NOMO-1 treated with DMSO at 0.1 percent for 48 hours (cell line): Measurements from ENCODE around the gene RABGAP1L.

Experiments
- DNase-seq: peaks from one replicate; lab custom pipeline; 2025; ENCODE audit not compliant: unreplicated experiment; lab: John Stamatoyannopoulos, UW

Gene RABGAP1L

DNA sequence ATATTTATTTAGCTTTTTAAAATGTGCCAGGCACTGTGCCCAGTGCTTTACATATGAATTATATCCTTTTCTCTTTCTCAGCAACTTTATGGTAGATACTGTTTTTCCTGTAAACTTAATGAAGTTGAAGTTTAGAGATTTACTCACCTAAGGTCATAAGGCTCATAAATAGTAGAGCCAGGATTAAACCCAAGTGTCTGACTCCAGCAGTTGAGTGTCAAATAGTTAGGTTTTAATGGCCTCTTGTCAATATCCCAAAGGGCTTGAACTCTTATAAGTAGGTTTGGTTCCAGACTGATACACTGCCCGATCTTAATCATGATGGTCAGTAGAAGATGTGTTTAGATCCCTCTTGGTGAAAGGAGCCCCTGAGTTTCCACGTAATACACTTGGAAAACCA, 37.8 kb downstream of the RABGAP1L start:
- DNase-seq, result no peak

DNA sequence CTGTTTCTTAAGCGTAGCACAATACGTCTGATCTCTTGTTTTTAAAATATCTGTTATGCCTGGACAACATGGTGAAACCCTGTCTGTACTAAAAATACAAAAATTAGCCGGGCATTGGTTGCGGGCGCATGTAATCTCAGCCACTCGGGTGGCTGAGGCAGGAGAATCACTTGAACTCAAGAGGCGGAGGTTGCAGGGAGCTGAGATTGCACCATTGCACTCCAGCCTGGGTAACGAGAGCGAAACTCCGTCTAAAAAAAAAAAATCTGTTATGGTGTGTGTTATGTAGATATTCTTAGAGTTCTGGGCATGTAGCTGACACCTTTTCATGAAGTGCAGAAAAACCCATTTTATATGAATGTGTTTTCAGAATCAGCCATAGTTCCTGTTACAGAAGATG, 38.2 kb downstream of the RABGAP1L start:
- DNase-seq, result no peak

DNA sequence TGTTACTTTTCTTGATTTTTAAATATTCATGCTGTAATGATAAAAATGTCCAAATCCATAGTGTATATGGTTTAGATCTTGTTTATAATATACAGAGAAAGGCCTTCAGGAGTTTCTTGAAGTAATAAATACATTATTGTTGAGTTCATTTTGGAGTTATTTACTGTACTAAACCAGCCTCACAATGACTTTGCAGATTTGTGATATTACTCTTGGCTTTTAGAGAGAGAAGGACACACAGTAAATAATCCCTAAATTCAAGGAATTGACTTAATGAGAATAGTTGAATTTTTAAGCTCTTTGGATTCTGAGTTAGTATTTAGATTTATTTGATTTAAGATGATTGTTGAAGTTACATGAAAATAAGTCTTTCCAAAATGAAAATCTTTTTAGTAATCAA, 38.9 kb downstream of the RABGAP1L start:
- DNase-seq, result no peak

DNA sequence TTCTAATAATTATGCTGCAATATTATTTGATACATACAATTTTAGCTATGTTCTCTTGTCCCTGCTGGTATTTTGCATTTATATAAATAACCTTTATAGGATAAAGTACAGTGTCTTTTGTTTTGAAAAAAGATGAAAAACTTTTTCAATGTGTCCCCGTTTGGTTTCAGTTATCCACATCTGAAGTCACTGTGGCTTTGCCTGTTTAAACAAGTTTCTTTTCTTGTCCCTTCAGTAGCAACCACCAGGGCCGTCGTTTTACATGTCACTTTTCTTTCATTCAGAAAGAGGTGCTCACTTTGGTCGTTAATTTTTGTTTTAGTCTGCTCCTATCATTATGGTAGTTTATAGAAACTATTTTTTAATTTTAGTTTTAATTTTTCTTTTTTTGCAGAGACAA, 41.4 kb downstream of the RABGAP1L start:
- DNase-seq, result no peak

DNA sequence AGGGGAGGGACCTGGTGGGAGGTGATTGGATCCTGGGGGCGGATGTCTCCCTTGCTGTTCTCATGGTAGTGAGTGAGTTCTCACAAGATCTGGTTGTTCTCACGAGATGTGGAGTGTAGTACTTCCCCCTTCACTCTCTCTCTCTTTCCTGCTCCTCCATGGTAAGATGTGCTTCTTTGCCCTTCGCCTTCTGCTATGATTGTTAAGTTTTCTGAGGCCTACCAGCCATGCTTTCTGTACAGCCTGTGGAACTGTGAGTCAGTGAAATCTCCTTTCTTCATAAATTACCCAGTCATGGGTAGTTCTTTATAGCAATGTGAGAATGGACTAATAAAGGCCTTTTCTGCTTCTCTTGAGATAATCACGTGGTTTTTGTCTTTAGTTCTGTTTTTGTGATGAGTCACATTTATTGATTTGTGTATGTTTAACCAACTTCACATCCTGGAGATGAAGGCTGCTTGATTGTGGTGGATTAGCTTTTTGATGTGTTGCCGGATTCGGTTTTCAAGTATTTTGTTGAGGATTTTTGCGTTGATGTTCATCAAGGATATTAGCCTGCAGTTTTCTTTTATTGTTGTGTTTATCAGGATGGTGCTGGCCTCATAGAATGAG, 45.5 kb downstream of the RABGAP1L start:
- DNase-seq, result peak; percentile 71

DNA sequence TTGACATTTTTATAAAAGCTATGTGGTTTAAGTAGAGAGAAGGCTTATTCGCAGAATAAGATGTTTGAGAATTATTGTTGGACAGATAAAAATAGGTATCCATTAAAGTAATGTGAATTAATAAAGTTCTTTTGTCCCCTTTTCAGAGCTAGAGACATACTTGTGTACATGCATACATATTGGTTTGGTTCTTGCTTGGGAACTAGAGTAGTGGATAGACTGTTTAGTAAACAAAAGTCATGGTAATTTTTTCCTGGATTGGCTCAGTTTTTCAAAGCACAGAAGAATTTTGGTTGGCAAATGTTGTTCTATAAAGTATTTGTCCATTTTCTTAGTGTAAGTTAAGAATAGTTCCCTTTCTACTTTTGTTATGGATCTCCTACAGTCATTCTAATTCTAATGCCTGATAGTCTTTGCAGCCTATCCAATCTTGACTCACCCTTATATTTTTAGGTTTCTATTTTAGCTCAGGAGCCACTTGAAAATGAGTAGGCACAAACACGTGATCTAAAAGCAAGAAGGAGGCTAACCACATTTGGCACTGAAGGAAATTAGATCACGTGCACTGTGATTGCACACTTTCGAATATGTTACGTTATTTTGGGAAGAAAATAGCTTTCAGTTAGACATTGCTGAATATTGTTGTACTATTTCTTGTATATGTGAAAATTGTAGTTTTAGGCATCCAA, 47.0 kb downstream of the RABGAP1L start:
- DNase-seq, result peak; percentile 81

DNA sequence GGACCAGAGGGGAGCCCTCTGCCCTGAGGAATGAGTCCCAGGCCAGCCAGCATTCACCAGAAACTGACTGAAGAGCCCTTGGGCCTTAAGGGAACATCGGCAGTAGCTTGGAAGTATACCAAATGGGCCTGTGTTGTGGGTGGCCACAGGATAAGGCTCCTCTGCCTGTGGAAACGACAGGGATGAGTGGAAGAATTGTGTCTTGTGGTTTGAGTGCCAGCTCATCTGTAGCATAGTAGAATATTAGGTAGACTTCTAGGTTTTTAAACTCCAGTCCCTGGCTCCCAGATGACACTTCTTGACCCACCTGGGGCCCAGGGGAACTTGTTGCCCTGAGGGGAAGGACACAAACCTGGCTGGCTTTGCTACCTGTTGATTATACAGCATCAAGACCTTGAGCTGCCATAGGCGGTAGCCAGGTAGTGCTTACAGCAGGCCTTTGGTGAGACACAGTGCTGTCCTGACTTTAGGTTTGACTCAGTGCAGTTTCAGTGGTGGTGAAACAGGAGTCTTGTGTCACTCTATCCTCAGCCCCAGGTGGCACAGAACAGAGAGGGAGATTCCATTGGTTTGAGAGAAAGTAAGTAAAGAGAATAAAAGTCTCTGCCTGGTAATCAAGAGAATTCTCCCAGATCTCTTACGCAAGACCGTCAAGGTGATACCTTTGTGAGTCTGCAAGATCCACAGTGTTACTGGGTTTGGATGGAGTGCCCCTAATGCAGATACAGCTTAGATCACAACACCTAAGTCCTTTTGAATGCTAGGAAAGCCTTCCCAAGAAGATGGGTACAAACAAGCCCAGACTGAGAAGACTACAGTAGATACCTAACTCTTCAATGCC, 50.2 kb downstream of the RABGAP1L start:
- no peak for DNase-seq

DNA sequence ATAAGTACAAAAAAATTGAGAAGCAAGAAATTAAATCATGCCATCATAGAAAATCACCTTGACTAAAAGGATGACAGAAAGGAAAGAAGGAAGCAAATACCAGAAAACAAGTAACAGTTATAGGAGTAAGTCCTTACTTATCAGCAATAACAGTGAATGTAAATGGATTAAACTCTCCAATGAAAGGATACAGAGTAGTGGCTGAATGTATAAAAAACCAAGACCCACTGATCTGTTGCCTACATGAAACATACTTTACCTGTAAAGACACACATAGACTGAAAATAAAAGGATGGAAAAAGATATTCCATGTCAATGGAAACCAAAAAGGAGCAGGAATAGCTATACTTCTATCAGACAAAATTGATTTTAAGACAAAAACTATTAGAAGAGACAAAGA, 52.2 kb downstream of the RABGAP1L start:
- DNase-seq, result no peak

DNA sequence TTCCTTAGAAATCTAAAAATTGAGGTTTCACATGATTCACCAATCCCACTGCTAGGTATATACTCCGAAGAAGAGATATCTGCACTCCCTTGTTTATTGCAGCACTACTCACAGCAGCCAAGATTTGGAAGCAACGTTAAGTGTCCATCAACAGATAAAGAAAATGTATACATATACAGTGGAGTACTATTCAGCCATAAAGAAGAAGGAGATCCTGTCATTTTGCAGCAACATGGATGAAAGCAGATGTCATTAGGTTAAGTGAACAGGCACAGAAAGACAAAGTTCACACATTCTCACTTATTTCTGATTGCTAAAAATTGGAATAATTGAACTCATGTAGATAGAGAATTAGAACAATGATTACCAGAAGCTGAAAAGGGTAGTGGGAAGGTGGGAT, 56.4 kb downstream of the RABGAP1L start:
- DNase-seq, result no peak

DNA sequence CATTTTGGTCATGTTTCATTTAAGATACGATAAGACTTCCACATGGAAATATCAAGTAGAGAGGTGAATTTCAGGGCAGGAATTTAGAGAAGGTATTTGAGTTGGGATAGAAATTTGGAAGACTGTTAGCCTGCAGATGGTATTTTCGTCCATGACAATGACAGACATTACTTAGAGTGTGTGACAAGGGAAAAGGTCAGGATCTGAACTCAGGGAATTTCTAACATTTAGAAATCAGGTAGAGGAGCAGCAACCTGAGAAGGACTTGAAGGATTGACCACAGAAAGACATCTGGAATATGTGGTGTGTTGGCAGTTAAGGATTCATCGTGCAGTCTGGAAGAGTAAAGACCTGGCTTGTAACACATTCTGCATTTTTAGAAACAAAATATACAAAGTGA, 57.9 kb downstream of the RABGAP1L start:
- no peak for DNase-seq

DNA sequence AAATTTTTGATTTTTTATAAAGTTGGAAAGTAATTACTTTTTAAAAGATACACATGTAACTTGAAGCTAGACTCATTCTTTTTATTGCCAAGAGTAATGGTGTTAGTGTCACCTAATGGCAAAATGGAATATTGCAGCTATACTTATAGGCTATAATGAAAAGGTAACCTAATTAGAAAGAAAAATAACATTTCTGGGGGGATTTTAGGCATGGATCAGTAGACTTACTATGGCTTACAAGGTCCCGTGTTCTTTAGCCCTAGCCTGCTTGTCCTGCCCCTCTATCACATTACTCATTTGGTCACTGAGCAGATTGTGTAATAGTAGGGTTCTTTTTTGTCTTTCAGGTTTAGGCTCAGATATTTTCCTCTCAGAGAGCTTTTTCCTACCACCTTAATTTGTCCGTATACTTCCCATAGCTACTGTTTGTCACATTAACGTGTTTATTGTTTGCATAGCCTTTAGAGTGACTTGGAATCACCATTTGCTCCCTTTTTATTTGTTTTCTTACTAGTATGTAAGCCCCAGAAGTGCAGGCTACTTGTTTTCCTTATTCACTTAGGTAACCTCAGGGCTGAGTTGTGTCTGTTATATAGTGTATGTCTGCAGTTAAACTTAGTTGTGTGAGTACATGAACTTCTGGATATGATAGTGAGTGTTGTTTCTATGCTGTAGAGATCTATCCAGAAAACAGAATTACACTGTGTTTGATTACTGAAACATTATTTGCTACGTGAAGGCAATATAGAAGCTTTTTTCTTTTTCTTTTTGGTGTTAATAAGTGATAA, 58.7 kb downstream of the RABGAP1L start:
- peak; percentile 19 for DNase-seq

DNA sequence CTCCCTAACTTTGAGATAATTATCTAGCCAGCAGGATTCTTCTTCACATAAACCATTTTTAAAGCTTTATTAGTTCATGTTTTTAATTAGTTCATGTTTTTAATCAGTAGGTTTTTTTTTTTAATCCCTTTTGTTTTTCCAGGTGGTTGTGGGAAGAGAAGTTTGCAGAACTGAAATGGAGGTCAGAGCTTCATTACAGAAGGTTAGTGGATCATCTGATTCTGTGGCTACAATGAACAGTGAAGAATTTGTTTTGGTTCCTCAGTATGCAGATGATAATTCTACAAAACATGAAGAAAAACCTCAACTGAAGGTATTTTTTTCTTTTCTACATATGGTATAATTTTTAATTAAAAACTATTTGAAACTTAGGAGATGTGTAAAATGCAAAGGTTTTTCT, 59.7 kb downstream of the RABGAP1L start:
- DNase-seq, result no peak

DNA sequence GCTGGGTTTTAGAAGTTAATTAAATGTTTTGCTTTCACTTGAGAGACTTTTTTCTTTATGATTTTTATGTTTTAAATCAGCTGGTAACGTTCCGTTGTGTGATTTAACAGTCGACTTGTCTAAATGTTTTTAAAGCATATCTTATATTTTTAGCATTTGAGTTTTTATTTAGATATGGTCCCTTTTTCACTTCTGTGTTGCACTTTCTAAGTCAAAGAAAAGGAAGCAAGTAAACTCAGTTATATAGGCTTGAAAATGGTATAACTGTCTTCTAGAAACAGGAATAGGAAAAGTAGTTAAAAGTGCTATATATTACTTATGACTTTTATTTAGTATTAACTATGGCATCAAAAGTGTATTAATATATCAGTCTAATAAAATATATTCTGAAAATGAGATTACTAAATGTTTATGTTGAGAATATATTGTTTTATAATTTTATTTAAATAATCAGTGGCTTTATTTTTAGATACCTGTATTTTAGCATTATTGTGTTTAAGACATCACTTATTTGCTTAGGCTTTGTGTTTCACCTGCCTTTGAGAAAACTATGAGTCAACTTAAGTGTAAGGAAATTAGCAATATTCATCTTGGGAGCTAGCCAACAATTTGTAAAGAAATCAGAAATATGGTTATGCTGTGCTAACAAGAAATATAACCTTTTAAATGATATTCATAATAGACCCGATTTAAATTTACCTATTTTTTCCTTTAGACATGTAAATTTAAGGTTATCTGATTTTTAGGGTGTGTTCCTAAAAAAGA, 60.5 kb downstream of the RABGAP1L start:
- DNase-seq, result no peak

DNA sequence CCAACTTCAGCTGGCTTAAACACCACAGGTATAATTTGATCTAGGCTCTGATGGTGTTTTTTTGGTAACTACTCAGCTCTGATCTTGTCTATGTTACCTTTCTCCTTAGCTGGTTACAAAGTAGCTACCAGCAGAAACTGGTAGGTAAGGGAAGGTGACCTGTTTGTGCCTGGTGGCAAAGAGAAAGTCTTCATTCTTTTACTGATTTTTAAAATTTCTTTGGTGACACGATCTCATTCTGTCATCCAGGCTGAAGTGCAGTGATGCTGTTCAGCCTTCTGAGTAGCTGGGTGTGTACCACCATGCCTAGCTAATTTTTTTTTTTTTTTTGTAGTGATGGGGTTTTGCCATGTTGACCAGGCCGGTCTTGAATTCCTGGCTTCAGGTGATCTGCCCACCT, 62.4 kb downstream of the RABGAP1L start:
- no peak for DNase-seq

DNA sequence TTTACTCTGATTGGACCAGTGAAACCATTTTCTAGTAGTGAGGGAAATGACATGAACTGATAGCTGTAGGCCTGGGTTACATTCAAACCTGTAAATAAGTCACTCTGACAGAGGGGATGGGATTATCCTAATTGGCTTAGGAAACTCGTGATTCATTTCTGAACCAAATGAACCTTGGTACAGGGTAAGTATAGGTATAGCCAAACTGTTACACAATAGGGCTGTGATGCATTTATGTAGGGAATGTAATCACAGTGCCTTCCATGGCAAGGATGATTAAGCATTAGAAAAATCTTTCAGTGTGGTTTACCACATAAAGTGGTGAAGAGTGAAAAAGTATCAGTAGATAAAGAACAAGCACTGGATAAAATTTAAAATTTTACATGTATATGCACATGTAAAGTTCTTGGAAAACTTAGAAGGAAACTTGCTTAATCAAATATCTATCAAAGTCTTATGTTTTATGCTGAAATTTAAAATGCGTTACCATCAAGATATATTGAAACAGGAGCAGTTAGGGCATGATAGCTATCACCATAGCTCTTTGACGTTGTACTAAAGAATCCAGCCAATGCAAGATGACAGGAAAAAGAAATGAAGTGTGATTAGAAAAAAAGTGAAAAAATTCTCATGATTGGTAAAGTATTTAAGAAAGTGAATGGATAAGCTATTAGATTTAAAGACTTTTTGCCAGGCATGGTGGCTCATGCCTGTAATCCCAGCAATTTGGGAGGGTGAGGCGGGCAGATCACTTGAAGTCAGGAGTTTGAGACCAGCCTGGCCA, 63.0 kb downstream of the RABGAP1L start:
- DNase-seq, result no peak

DNA sequence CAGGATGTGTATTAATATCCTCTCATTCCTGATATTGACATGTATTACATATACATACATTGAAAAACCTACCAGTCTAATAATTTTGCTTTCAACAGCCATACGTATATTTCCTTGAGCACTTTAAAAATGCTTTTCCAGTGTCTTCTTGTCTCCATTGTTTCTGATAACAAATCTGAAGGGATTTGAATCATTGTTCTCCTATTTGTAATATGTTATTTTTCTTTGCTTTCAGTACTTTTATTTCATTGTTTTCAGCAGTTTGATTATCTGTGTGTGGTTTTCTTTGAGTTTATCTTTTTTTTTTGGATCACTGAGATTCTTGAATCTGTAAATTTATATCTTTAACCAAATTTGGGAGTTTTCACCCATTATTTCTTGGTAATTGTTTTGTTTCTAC, 65.3 kb downstream of the RABGAP1L start:
- no peak for DNase-seq

DNA sequence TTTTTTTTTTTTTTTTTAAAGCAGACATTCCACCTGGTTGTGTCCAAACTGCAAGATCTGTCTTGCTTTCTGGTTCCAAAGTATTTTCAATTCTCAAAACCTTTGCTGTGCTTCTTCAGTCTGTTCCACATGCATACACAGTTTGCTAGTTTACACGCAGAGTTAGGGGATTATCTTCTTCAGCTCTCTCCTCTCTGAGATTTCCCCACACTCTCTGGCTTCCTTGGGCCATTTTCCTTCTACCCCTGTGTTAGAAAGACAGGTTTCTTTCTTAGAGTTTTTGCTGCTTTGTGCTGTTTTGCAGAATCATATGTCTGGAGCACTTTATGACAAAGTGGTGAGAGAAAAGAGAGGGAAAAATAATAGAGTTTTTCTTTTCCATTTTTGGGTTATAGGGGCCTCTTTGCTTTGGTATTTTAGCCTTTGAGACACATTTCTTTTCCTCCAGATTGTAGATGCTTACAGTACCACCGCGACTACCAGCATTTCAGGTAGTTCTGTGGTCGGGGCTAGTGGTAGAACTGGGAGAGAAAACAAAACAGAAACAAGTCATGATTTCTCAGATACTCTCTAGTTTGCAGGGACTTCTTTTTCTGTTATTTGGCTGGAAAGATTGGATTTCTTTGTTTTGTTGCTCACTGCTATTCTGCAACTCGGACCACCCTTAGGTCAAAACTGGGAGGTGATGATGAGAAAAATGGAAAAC, 66.3 kb downstream of the RABGAP1L start:
- no peak for DNase-seq

DNA sequence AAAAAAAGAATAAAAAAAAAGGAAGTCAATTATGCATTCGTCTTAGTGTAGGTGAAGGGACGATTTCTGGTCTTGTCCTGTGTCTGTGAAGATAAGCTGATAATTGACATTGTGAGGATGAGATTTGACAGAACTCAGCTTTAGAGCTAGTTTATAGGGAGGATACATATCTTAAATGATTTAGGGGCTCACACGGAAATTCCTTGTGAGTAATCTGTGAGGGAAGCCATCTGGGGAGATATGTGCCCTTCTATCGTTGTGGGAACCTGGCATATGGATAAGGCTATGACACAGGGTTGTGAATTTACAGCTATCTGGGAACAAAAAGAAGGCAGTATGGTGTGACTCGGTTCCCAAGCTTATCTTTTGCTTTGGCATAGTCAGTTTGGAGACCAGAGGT, 71.1 kb downstream of the RABGAP1L start:
- DNase-seq, result no peak

DNA sequence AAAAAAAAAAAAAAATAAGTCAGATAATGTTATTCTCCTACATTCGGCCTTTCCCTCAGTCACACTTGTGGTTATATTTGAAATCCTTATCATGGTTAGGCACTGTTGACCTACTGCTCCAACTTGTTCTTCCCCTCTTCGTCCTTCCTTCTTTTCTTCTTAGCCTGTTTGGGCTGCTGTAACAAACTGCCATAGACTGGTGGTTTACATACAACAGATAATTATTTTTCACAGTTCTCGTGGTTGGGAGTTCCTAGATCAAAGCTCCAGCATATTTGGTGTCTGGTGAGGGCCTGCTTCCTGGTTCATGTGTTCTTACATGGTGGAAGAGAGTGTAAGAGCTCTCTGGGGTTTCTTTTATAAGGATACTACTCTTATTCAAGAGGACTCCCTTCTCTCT, 73.4 kb downstream of the RABGAP1L start:
- DNase-seq, result no peak
